Stomach (tissue), 9 donors: ENCODE data around the gene LGALS4. TPM values are rescaled to one million over a fixed set of nuclear protein-coding genes. Genes with fewer than 3 reads are reported as not detected.

Source experiments
- DNase-seq, 2 donors: peaks; one replicate each; pipeline versions ENCODE4 v3.0.0 to v3.0.0-alpha.2; 2013 to 2019
- H3K27ac ChIP-seq, 5 donors: fragments of 200-600 bp in 4 of 5; sonication (generic) in 4 of 5; one replicate each; pipeline ENCODE4 v1.5.1; 2013 to 2019; ENCODE audit warnings: mild to moderate bottlenecking in 1 of 5, moderate library complexity in 1 of 5
- H3K27me3 ChIP-seq, 3 donors: fragments of 200-600 bp; sonication (generic); one replicate each; pipeline ENCODE4 v1.5.1; 2017 to 2019; ENCODE audit warnings: mixed run types in 1 of 3
- H3K36me3 ChIP-seq, 4 donors: fragments of 200-600 bp; sonication (generic); 1 replicate in 3 of 4; 2 replicates in 1 of 4; pipeline ENCODE4 v1.5.1; 2016 to 2019
- H3K4me1 ChIP-seq, 4 donors: fragments of 200-600 bp; sonication (generic); one replicate each; pipeline ENCODE4 v1.5.1; 2016 to 2019
- H3K4me3 ChIP-seq, 4 donors: fragments of 200-600 bp; sonication (generic) in 3 of 4; one replicate each; pipeline ENCODE4 v1.5.1; 2016 to 2019; ENCODE audit warnings: mild to moderate bottlenecking in 1 of 4
- H3K9me3 ChIP-seq, 4 donors: fragments of 200-600 bp; sonication (generic); one replicate each; pipeline ENCODE4 v1.5.1; 2016 to 2019
- CTCF ChIP-seq, 7 experiments: fragments of 450-650 bp in 4 of 7; fragments of 200-600 bp in 3 of 7; sonication (generic) in 3 of 7; IDR thresholded peaks; one replicate each; pipeline ENCODE4 v1.5.1; 2016 to 2019; ENCODE audit warnings: antibody characterized with exemption in 7 of 7, control low read depth in 2 of 7, mild to moderate bottlenecking in 1 of 7
- EP300 ChIP-seq: sonication (generic); formaldehyde crosslinking; IDR thresholded peaks from one replicate; pipeline ENCODE4 v1.6.1; 2017; ENCODE audit warnings: antibody characterized with exemption
- POLR2A ChIP-seq, 4 donors: fragments of 450-650 bp; IDR thresholded peaks; one replicate each; pipeline ENCODE4 v1.6.1; 2016; ENCODE audit warnings: antibody characterized with exemption in 4 of 4, control low read depth in 2 of 4, mild to moderate bottlenecking in 1 of 4, moderate library complexity in 1 of 4
- POLR2AphosphoS5 ChIP-seq, 3 donors: sonication (generic); formaldehyde crosslinking; IDR thresholded peaks; one replicate each; pipeline ENCODE4 v1.6.1; 2016; ENCODE audit warnings: antibody characterized with exemption in 3 of 3
- WGBS, 5 donors: extraction: QIAGEN DNeasy Blood & Tissue Kit in 3 of 5; methylation state at CpG; one replicate each; pipeline versions ENCODE4 v1.1.5 to v1.1.7; 2013 to 2018; 5-methylcytosine and 5-hydroxymethylcytosine counted together
- intact Hi-C: fragments of 100-400 bp; cut with DNase I; formaldehyde crosslinking; loops from one replicate; pipeline ENCODE4 v1.15.1; 2023; ENCODE audit warnings: low total_unique reads
- polyA plus RNA-seq, 3 donors: library from polyadenylated mRNA; stranded (reverse); fragments of 200-250 nt; gene quantifications; one replicate each; pipeline ENCODE4 v1.2.3, GENCODE V29; 2013
- total RNA-seq, 5 donors: library from RNA; depleted of rRNA; stranded (reverse); fragments of >200 nt; gene quantifications; one replicate each; pipeline versions ENCODE4 v1.1.0 to v1.2.3, GENCODE V29; 2014 to 2016
- donor health status: healthy with polysubstance abuse.
- donor health status: Bipolar disorder and iron deficiency.
- donor health status: healthy.

Gene LGALS4
- total and polyA plus RNA-seq, 8 donors: 23.5 to 1,765 (median 113) TPM

DNA sequence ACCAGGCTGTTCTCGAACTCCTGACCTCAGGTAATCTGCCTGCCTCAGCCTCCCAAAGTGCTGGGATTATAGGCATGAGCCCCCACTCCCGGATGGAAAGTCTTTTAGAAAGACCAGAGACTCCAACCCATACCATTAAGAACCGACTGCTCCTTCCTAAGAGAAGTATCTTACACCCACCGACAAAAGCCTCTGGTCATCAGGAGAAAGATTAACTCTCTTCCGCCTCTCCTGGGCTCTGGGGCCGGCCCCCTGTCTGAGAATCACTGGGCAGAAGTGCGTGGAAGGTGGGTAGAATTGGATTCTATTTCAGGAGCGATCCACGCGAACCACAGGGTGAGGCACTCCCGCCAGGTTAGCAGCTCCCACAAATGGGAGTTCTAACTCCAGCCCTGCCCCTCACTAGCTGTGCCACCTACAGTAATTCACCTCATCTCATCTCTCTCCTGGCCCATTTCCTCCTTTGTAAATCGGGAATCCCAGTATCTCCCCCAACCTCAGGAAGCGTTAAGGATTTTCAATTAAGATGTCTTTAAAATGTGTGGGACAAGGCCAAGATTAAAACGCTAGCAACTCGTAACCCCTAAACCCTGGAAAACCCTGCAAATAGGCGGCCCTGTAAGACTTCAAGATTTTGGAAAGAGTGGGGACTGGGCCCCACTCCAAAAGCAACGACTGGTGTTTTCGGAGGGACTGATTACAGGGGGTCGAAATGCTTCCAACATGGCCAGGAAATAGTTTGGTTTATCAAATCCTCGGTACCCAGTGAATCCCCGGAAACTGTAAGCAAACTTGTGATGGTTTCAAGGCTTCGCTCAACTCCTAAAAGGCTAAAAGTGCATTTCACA lies 35.8 kb upstream of the LGALS4 start:
- peak in 1 of 2 donors; percentile 39 for DNase-seq
- no peaks in the 10 kb centered on the region for H3K27me3 ChIP-seq
- H3K36me3 ChIP-seq: peaks cover 42 to 48% (median 43%) of the 10 kb centered on the region in 4 donors
- peak overlapping the region; percentile 72 to 99 (median 86) for H3K4me3 ChIP-seq
- WGBS, 5 donors: 10 to 13% (median 12%) methylated on average over 22 of the region's 22 CpGs
- intact Hi-C loops: no loop called here
- peaks cover 42 to 73% (median 64%) of the 10 kb centered on the region in 4 donors for H3K4me1 ChIP-seq
- H3K27ac ChIP-seq: peak overlapping the region; percentile 98 to 100 (median 100)
- H3K9me3 ChIP-seq: no peaks in the 10 kb centered on the region
- TF ChIP-seq POLR2A (IDR thresholded peaks at IDR 0.05) (no peak), CTCF (IDR thresholded peaks at IDR 0.05) (no peak), EP300 (no peak), POLR2AphosphoS5 (IDR thresholded peaks at IDR 0.05) (no peak)

DNA sequence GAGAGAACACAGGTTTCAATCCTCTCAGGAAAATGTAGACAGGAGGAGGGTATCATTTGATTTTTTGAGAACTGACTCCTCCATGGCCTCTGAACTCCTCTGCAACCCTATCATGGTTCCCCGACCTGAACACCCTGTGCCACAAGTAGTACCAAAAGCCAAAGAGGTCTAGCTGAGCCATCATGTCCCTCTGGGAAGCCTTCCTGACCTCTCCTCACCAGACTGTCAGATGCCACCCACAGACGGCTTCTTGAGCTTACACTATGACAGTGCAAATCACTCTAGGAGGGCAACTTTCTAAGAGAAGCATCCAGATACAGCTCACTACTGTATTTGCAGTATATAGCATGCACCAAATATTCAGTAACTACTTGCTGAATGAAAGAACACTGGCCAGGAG lies 33.4 kb upstream of the LGALS4 start:
- Histone ChIP-seq H3K36me3 (peaks cover 66 to 73% (median 67%) of the 10 kb centered on the region in 4 donors), H3K4me1 (peaks cover 33 to 79% (median 64%) of the 10 kb centered on the region in 4 donors), H3K27me3 (no peaks in the 10 kb centered on the region), H3K27ac (no peak overlapping the region), H3K9me3 (no peaks in the 10 kb centered on the region), H3K4me3 (peak overlapping the region in 1 of 4 donors; percentile 21)
- 52 to 76% (median 56%) methylated on average over 2 of the region's 2 CpGs for WGBS, 5 donors
- intact Hi-C loops: no loop called here
- DNase-seq: no peak
- TF ChIP-seq POLR2AphosphoS5 (IDR thresholded peaks at IDR 0.05): no peak
- no peak for TF ChIP-seq CTCF (IDR thresholded peaks at IDR 0.05)
- TF ChIP-seq EP300: no peak
- TF ChIP-seq POLR2A (IDR thresholded peaks at IDR 0.05): no peak

DNA sequence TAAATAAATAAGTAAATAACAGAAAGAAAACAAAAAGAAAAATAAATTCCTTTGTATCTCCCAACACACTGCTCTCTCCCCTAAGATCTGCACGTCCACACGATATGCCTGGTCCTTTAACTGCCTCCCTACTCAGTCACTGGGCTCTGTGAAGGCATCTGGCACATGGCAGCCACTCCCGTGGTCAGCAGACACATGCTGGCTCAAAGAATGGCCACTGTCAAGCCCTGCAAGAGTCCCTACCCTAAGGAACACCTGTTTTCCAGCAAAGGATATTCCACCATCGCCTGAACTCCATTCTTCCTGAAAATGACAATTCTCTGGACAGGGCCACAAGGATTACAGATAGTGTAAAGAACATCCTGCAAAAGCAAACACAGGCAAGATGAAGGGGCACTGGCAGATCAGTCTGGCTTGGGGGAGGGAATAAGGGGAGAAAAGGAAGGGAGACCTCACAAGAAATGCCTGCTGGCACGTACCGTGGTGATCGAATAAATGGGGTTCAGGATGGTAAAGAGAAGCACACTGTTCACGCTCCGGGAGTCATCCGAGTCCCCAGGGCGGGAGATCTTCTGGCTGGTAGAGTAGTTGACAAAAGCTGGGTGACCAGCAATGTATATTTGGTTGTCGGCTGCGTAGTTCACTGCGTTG lies 32.8 kb upstream of the LGALS4 start:
- intact Hi-C loops: no loop called here
- H3K4me1 ChIP-seq: peaks cover 32 to 80% (median 62%) of the 10 kb centered on the region in 4 donors
- peaks cover 71 to 79% (median 73%) of the 10 kb centered on the region in 4 donors for H3K36me3 ChIP-seq
- H3K4me3 ChIP-seq: no peak overlapping the region
- no peak for DNase-seq
- 81 to 92% (median 89%) methylated on average over 14 of the region's 14 CpGs for WGBS, 5 donors
- TF ChIP-seq POLR2A (IDR thresholded peaks at IDR 0.05) (no peak), EP300 (no peak), CTCF (IDR thresholded peaks at IDR 0.05) (no peak), POLR2AphosphoS5 (IDR thresholded peaks at IDR 0.05) (no peak)
- H3K27ac ChIP-seq: peak overlapping the region in 1 of 5 donors; percentile 22
- no peaks in the 10 kb centered on the region for H3K9me3 ChIP-seq
- no peaks in the 10 kb centered on the region for H3K27me3 ChIP-seq

DNA sequence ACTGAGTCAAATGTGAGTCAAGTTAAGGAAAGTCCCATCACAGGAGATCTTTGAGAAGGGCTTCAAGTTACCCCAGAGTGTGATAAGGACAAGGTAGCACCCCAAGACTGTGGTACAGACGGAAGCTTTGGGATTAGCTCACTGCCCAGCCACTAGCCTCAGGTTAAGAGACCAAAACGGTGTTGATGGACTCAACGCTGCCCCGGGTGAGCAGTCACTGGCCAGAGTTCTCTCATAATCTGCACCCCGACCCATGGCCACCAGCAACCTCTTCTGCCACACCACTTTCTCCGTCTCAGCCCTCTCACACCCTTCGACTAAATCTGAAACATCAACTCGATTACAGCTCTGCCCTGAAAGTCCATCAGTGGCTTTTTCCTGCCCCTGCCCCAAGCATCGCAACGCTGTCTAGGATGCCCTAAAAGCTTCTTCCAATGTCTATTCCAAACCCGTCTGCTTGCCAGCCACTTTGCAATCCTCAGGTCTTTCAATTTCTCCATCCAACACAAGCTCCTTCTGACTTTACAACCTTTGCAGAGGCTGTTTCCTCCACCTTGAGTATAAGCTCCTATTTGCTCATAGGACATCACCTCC lies 31.4 kb upstream of the LGALS4 start:
- intact Hi-C loops: no loop called here
- Histone ChIP-seq H3K9me3 (no peaks in the 10 kb centered on the region), H3K4me3 (no peak overlapping the region), H3K27me3 (no peaks in the 10 kb centered on the region), H3K27ac (peak overlapping the region in 2 of 5 donors; percentile 52 to 63), H3K36me3 (peaks cover 84 to 92% (median 86%) of the 10 kb centered on the region in 4 donors), H3K4me1 (peaks cover 44 to 93% (median 74%) of the 10 kb centered on the region in 4 donors)
- DNase-seq: no peak
- 83 to 88% (median 87%) methylated on average over 11 of the region's 11 CpGs for WGBS, 5 donors
- TF ChIP-seq CTCF (IDR thresholded peaks at IDR 0.05): no peak
- TF ChIP-seq EP300: no peak
- no peak for TF ChIP-seq POLR2AphosphoS5 (IDR thresholded peaks at IDR 0.05)
- no peak for TF ChIP-seq POLR2A (IDR thresholded peaks at IDR 0.05)
